ENCODE results near the gene CPNE4.

Gene CPNE4

GRCh38 chr3:132020058-132020457 lies 14.8 kb downstream of the CPNE4 start:
- no peak overlapping the region for H3K4me3 ChIP-seq (ENCODE audit: low read depth, low read length)
- no peak for DNase-seq (ENCODE audit: low read depth)
- TF ChIP-seq CTCF (conservative IDR thresholded peaks at IDR 0.05; ENCODE audit: low read depth, low read length) = no peak

DNA sequence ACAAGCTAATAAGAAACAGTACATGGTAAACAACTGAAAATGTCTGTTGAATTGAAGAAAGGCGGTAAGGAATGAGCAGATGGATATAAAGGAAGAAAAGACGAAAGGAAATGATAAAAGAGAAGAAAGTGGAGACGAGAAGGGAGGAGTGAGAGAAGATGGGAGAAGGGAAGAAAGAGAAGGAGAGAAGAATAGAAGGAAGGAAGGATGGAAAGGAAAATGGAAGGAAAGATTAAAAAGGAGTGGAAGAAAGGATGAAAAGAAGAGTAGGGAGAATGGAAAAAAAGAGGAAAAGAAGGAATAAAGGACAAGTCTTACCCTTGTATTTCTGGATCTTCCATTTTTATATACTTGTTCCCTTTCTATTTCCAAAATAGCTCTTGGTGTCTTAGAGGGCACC lies 17.7 kb downstream of the CPNE4 start:
- no peak for DNase-seq (ENCODE audit: low read depth)
- H3K4me3 ChIP-seq (ENCODE audit: low read depth, low read length) = no peak overlapping the region
- TF ChIP-seq CTCF (conservative IDR thresholded peaks at IDR 0.05; ENCODE audit: low read depth, low read length) = no peak

- H3K4me3 ChIP-seq (ENCODE audit: low read depth, low read length) = no peak overlapping the region
- peak; percentile 23 for DNase-seq (ENCODE audit: low read depth)
- TF ChIP-seq CTCF (conservative IDR thresholded peaks at IDR 0.05; ENCODE audit: low read depth, low read length) = no peak
Measured at GRCh38 chr3:132016061-132017041, 18.5 kb downstream of the CPNE4 start.

DNA sequence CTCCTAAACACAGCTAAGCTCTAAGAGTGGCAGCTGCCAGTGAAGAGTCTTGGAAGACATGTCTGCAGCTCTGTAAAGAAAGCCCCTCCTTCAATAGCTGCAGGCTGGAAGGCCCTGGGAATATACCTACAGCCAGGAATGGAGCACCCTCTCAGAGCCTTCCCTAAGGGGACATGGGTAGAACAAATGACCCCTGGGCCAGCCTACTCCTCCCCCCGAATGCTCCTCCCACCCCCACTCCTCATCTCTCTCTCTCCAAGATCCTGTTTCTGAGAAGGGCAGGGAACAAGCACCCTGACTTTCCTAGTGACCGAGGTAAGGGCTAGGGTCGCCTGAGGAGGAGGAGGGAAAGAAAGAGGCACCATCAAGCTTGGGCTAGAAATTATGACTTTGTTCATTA lies 20.7 kb downstream of the CPNE4 start:
- no peak for DNase-seq (ENCODE audit: low read depth)
- TF ChIP-seq CTCF (conservative IDR thresholded peaks at IDR 0.05; ENCODE audit: low read depth, low read length) = no peak
- no peak overlapping the region for H3K4me3 ChIP-seq (ENCODE audit: low read depth, low read length)

- no peak for TF ChIP-seq CTCF (conservative IDR thresholded peaks at IDR 0.05; ENCODE audit: low read depth, low read length)
- H3K4me3 ChIP-seq (ENCODE audit: low read depth, low read length) = no peak overlapping the region
- DNase-seq (ENCODE audit: low read depth) = no peak
Measured at GRCh38 chr3:132009241-132009640, 25.6 kb downstream of the CPNE4 start.

DNA sequence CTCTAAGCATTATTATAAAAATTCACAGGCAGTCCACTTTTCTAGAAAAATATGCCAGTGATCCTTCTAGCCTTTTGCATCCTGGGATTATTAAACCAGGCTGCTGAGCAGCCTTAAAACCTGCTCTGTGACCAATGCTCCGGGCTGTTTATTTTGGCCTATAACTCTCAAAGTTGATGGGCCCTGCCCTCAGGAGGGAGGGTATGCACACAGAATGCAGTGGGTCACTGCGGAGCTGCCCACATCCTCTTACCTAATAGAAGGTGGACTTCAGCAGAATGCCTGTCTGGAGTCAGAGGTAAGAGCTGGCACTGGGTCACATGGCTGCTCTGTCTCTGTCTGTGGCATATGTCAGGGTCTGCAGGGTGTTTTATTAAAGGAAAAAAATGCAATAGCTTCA lies 26.0 kb downstream of the CPNE4 start:
- no peak overlapping the region for H3K4me3 ChIP-seq (ENCODE audit: low read depth, low read length)
- no peak for TF ChIP-seq CTCF (conservative IDR thresholded peaks at IDR 0.05; ENCODE audit: low read depth, low read length)
- DNase-seq (ENCODE audit: low read depth) = no peak

DNA sequence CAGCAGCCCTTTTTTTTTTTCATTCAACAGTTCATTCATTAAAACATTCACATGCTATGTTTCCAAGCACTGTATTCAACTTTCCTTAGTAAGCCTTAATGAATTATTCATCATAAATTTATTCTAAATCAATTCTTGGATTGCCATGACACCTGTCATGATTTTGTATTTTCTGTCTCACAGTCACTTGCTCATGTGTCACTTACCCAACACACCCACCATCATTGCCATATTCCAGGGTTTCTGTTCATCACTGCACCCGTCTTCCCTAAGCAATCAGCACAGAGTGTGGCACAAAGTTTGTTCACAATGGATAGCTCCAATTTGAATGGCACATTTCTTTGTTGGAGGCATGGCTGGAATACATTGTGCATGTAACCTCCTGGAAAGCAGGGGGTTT lies 27.2 kb downstream of the CPNE4 start:
- no peak overlapping the region for H3K4me3 ChIP-seq (ENCODE audit: low read depth, low read length)
- no peak for DNase-seq (ENCODE audit: low read depth)
- TF ChIP-seq CTCF (conservative IDR thresholded peaks at IDR 0.05; ENCODE audit: low read depth, low read length) = no peak
